HUES64 (cell line): ENCODE data around the gene ALOX15B.

ENCODE experiments used
- H3K27ac ChIP-seq: 2 replicates; pipeline ENCODE4 v1.7.0; 2013; ENCODE audit warnings: low read depth, low read length, inconsistent platforms
- H3K27me3 ChIP-seq: 2 replicates; pipeline ENCODE4 v1.6.1; 2013; ENCODE audit warnings: mild to moderate bottlenecking, low read length; ENCODE audit not compliant: insufficient read depth
- H3K36me3 ChIP-seq: 2 replicates; pipeline ENCODE4 v1.6.1; 2013; ENCODE audit warnings: mild to moderate bottlenecking, low read length; ENCODE audit not compliant: insufficient read depth
- H3K4me1 ChIP-seq: 2 replicates; pipeline ENCODE4 v1.6.1; 2013; ENCODE audit warnings: mild to moderate bottlenecking, low read length, moderate library complexity; ENCODE audit not compliant: insufficient read depth
- H3K4me3 ChIP-seq: 2 replicates; pipeline ENCODE4 v1.5.1; 2013; ENCODE audit warnings: mild to moderate bottlenecking, low read length, moderate library complexity
- H3K9ac ChIP-seq: 2 replicates; pipeline ENCODE4 v1.6.1; 2013; ENCODE audit warnings: mild to moderate bottlenecking, low read depth, low read length
- H3K9me3 ChIP-seq: 2 replicates; pipeline ENCODE4 v1.6.1; 2013; ENCODE audit warnings: low read depth, low read length; ENCODE audit not compliant: insufficient read depth
- WGBS: fragments of 150-250, 120-280 bp; methylation state at CpG from one replicate; pipeline ENCODE4 v1.1.7; 2013; ENCODE audit warnings: missing lambda C conversion rate; 5-methylcytosine and 5-hydroxymethylcytosine counted together

The ALOX15B gene

GRCh38 chr17:8067806-8068205 lies 28.9 kb downstream of the ALOX15B start:
- peaks cover 82% of the 10 kb centered on the region for H3K27me3 ChIP-seq

DNA sequence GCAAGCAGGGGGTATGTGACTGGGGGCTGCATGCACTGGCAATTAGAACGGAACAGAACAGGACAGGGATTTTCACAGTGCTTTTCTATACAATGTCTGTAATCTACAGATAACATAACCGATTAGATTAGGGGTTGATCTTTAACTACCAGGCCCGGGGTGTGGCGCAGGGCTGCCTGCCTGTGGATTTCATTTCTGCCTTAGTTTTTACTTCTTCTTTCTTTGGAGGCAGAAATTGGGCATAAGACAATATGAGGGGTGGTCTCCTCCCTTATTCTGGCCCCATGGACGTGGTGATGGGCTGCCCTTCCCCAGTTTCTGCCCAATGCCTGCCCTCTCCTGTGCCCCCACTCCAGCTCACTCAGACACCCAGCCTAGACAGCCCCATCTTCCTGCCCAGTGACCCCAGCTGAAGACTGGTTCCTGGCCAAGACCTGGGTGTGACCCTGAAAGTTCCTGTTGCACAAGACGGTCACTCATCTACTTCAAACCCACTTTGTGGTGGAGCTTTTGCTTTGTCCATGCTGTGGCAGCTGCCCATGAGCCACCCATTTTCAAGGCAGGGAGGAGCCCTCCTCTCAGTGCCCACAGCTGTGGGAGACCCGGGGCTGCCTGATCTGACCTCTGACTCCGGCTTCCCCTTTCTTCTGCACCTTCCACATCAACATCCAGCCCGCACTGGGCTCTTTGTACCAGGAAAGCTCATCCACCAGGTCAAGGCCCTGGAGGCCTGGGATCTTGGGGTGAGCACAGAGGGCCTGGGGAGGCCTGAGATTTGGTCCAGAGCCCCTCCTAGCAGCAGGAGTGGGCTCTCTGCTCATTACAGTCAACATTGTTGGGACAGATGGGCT lies 30.1 kb downstream of the ALOX15B start:
- no peak overlapping the region for H3K4me3 ChIP-seq
- no peaks in the 10 kb centered on the region for H3K9me3 ChIP-seq
- H3K36me3 ChIP-seq: no peaks in the 10 kb centered on the region
- no peak overlapping the region for H3K9ac ChIP-seq
- H3K27ac ChIP-seq: no peak overlapping the region
- peaks cover 4% of the 10 kb centered on the region; the same call in 1 of the 2 replicates for H3K4me1 ChIP-seq
- WGBS: 87% methylated on average over 9 of the region's 9 CpGs
- H3K27me3 ChIP-seq: peaks cover 83% of the 10 kb centered on the region

More at GRCh38 chr17:8067806-8068205, 28.9 kb downstream of the ALOX15B start:
- Histone ChIP-seq H3K9ac (no peak overlapping the region), H3K36me3 (no peaks in the 10 kb centered on the region), H3K27ac (no peak overlapping the region), H3K4me1 (peaks cover 12% of the 10 kb centered on the region), H3K4me3 (no peak overlapping the region), H3K9me3 (no peaks in the 10 kb centered on the region)
- 81% methylated on average over 3 of the region's 4 CpGs for WGBS

DNA sequence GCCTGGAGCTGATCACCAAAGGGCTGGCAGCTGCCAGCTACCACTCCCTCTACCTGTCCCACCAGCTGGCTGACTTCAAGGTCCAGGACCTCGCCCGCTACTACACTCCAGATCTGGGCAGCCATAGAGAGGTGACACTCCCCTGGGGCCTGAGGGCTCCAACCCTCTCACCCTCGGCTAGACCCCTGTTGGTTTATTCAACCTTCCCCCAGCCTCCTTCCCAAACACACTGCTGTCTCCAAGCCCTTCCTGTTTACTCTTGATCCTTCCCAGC lies 30.7 kb downstream of the ALOX15B start:
- no peak overlapping the region for H3K4me3 ChIP-seq
- H3K9me3 ChIP-seq: no peaks in the 10 kb centered on the region
- no peak overlapping the region for H3K27ac ChIP-seq
- WGBS: 77% methylated on average over 3 of the region's 3 CpGs
- H3K9ac ChIP-seq: no peak overlapping the region
- H3K4me1 ChIP-seq: 0 out of 2 replicates have a peak, but pooled peaks cover under 1% of the 10 kb centered on the region
- H3K27me3 ChIP-seq: peaks cover 85% of the 10 kb centered on the region
- no peaks in the 10 kb centered on the region for H3K36me3 ChIP-seq

DNA sequence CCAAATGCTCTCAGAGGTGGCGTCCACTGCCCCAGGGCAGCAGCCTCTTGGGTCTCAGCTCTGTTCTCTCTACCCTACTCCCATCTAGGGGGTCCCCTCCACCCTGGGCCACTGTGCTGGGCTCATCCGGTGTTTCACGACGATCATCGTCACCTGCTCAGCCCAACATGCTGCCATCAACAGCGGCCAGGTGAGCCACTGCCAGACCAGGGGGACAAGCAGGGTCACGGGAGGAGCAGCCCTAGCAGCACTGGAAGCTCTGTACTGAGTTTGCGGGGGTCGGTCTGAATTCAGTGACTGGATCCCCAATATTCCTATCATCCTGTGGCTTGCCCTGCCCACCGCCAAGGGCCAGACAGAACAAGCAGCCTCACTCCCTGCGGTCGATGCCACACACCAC lies 32.6 kb downstream of the ALOX15B start:
- 82% methylated on average over 12 of the region's 12 CpGs for WGBS
- no peaks in the 10 kb centered on the region for H3K9me3 ChIP-seq

DNA sequence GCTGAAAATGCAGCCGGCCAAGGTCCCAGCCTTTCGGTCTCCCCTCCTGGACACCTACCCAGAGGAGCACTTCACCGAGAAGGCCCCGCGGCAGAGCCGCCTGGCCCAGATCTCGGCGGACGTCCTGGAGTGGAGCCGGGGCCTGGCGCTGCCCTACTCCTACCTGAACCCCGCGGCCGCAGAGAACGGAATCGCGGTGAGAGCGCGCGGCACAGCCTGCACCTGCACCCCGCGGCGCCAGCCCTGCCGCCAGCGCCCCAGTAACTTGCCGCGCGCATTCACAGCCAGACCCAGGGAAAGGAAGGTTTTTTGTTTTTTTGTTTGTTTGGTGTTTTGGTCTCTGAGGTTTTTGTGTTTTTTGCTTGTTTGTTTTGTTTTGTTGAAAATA lies 33.5 kb downstream of the ALOX15B start:
- Histone ChIP-seq H3K4me3 (peak overlapping the region; percentile 48), H3K36me3 (no peaks in the 10 kb centered on the region), H3K9ac (no peak overlapping the region), H3K9me3 (no peaks in the 10 kb centered on the region), H3K27me3 (peaks cover 96% of the 10 kb centered on the region), H3K4me1 (no peaks in the 10 kb centered on the region), H3K27ac (no peak overlapping the region)
- WGBS: 8% methylated on average over 28 of the region's 28 CpGs

More for the DNA sequence above, 32.6 kb downstream of the ALOX15B start:
- no peaks in the 10 kb centered on the region for H3K36me3 ChIP-seq
- no peaks in the 10 kb centered on the region for H3K4me1 ChIP-seq
- H3K27me3 ChIP-seq: peaks cover 94% of the 10 kb centered on the region
- H3K4me3 ChIP-seq: no peak overlapping the region
- no peak overlapping the region for H3K9ac ChIP-seq
- no peak overlapping the region for H3K27ac ChIP-seq

- Histone ChIP-seq H3K36me3 (no peaks in the 10 kb centered on the region), H3K27me3 (peaks cover 98% of the 10 kb centered on the region), H3K4me1 (no peaks in the 10 kb centered on the region), H3K27ac (no peak overlapping the region), H3K9me3 (no peaks in the 10 kb centered on the region), H3K9ac (no peak overlapping the region), H3K4me3 (peak overlapping the region; percentile 48)
- WGBS: 4% methylated on average over 40 of the region's 40 CpGs
These were observed 34.0 kb downstream of the ALOX15B start for GRCh38 chr17:8072729-8073461.

DNA sequence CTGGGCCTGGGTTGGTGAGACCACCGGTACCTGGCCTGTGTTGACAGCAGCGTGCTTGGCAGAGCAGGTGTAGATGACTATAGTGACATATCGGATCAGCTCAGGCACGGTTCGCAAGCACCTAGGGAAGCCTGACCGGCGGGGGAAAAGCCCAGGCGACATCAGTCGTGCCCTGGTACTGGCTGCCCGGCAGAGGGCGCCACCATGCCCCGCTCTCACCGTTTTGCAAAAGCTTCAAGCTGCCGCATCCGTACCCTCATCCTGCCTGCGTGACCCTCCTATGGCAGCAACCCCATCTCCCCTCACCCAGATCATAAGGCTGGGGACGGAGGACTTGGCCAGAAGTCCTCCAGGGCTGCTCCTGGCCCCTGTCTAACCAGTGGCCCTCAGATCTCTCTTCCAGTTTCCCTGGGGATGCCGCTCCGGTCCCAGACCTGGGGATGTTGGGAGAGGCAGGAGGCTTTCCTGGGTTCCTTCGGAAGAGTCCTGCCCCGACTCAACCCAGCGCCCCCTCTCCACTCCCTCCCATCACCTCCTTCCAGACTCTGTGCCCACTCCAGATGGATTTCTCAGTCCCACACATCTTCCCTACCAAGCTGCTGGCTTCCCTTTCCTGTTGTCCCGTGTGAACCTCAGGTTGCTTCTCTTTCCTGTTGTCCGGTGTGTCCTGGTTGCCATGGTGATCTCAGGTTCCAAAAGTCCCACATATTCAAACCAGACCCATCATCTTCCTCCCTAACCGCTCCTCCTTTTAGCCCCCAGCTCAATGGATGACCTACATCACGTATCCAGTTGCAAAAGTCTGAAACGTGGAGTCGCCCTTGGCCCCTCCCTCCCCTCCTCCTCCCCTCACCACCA lies 35.0 kb downstream of the ALOX15B start:
- Histone ChIP-seq H3K36me3 (no peaks in the 10 kb centered on the region), H3K4me3 (peak overlapping the region; percentile 48; the same call in 1 of the 2 replicates), H3K4me1 (no peaks in the 10 kb centered on the region), H3K27ac (no peak overlapping the region), H3K9ac (no peak overlapping the region), H3K27me3 (peaks cover 93% of the 10 kb centered on the region), H3K9me3 (no peaks in the 10 kb centered on the region)
- WGBS: 8% methylated on average over 28 of the region's 28 CpGs

- Histone ChIP-seq H3K4me3 (no peak overlapping the region), H3K36me3 (no peaks in the 10 kb centered on the region), H3K27ac (no peak overlapping the region), H3K4me1 (no peaks in the 10 kb centered on the region), H3K9me3 (no peaks in the 10 kb centered on the region), H3K9ac (no peak overlapping the region), H3K27me3 (peaks cover 92% of the 10 kb centered on the region)
- WGBS: 65% methylated on average over 7 of the region's 7 CpGs
These were observed 35.7 kb downstream of the ALOX15B start for GRCh38 chr17:8074554-8074953.

- Histone ChIP-seq H3K27me3 (peaks cover 94% of the 10 kb centered on the region), H3K9me3 (no peaks in the 10 kb centered on the region), H3K4me3 (no peak overlapping the region), H3K4me1 (no peaks in the 10 kb centered on the region), H3K36me3 (no peaks in the 10 kb centered on the region), H3K9ac (no peak overlapping the region), H3K27ac (no peak overlapping the region)
- WGBS: 92% methylated on average over 3 of the region's 3 CpGs
These were observed 36.2 kb downstream of the ALOX15B start for GRCh38 chr17:8075081-8075480.

DNA sequence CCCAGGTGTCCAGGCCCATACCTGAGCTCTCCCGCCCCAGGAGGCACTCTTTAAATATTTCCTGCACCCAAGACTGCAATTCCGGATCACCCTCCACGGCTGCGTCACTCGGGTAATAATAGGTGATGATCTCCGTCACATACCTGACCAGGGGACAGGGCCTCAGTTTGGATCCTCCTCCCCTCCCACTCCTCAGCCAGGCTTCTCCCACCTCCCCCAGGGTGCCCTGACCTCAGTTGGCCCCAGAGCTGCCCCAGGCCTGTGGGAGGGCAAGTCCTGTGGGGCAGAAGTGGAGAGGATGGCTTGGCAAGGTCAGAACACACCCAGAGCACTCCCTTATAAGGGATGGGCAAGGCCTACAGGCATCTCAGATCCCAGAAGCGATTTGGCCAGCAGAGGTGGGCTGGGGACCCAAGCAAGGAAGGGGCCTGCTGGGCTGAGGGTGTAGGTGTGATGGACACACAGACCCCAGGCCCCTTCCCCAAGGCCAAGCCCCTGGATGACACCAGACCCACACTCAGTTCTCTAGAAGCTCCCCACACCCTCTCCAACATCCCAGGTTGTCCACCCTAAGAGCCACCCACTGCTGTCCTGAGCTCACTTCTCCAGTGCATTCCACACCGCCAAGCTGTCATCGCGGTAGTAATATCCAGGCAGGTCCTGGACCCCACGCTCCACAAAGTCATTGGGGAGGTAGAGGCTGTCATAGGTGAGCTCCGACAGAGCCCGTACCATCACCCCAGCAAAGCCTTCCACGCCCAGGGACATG lies 36.9 kb downstream of the ALOX15B start:
- Histone ChIP-seq H3K27me3 (peaks cover 94% of the 10 kb centered on the region), H3K4me1 (no peaks in the 10 kb centered on the region), H3K36me3 (no peaks in the 10 kb centered on the region), H3K9ac (no peak overlapping the region), H3K9me3 (no peaks in the 10 kb centered on the region), H3K27ac (no peak overlapping the region), H3K4me3 (no peak overlapping the region)
- 90% methylated on average over 14 of the region's 14 CpGs for WGBS
